Activated naive CD4-positive, alpha-beta T cell treated with anti-CD3 and anti-CD28 coated beads, Interleukin-2, amount 50 U/mL, for 72 hours (primary cell): ENCODE measurements around the gene SCN4A. TPM values are rescaled to one million over a fixed set of nuclear protein-coding genes. Genes with fewer than 3 reads are reported as not detected.

ENCODE experiments used
- ATAC-seq, 2 donors: fragments of 150-1000 bp; cut with Tn5 transposase; 2 replicates each; pipeline ENCODE4 v1.10.0; 2021; ENCODE audit warnings: mild to moderate bottlenecking in 2 of 2, moderate library complexity in 2 of 2
- DNase-seq, 2 donors: peaks; one replicate each; pipeline ENCODE4 v3.0.0; 2021 to 2022; ENCODE audit warnings: low spot score in 2 of 2
- H3K27ac Mint-ChIP-seq, 2 donors: one replicate each; pipeline ENCODE4 v1.8.0; 2022; ENCODE audit warnings: mild to moderate bottlenecking in 2 of 2, mixed read lengths in 2 of 2
- H3K36me3 Mint-ChIP-seq, 2 donors: one replicate each; pipeline ENCODE4 v1.8.0; 2022; ENCODE audit warnings: mixed read lengths in 2 of 2
- H3K9me3 Mint-ChIP-seq, 2 donors: one replicate each; pipeline ENCODE4 v1.8.0; 2022; ENCODE audit warnings: mixed read lengths in 2 of 2
- total RNA-seq, 2 donors: library from RNA; stranded (reverse); gene quantifications; one replicate each; pipeline ENCODE4 v1.2.3, GENCODE V29; 2022

The SCN4A gene
- total RNA-seq, 2 donors from 2014 or later = 0.10 TPM; not detected in 1

DNA sequence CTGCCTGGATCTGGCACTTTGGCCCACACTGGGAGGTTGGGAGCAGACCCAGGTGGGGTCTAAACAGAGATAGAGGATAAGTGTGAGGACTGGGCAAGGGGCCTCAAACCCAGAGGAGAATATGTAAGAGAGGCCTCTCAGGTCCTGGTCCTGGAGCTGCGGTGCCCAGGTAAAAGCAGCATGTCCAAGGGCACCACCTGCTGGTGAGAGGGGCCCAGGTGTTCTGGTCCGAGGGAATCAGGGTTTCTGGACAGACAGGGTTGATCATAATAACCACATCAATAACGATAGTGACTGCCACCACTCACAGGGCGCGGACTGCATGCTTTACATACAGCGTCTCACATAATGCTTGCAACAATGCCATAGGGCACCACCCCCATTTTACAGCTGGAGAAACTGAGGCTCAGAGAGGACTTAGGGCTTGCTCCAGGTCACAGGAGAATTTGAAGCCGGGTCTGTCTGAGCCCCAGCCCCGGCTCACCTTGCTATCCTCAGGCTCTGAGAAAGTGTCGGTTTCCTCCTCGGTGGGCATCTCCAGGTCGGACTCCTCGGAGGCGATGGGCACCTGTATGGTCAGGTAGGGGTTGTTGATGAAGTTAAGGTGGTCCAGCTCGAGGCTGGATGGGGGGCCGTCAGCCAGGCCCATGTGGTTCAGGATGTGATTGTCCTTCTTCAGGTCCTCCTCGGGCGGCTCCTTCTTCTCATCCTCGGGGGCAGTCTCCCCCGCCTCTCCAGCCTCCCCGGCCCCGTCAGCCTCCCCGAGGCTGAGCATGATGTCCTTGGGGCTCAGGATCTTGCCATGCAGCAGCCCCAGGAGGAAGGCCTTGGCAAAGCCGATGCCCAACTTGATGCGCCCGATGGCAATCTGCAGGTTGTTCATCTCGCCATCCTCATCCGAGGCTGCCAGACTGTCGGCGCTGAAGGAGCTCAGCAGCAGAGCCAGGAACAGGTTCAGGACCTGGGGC lies 21.5 kb downstream of the SCN4A start:
- no peak for DNase-seq
- no peak overlapping the region for H3K27ac Mint-ChIP-seq
- no peaks in the 10 kb centered on the region for H3K36me3 Mint-ChIP-seq
- no peaks in the 10 kb centered on the region for H3K9me3 Mint-ChIP-seq
- ATAC-seq = no peak

DNA sequence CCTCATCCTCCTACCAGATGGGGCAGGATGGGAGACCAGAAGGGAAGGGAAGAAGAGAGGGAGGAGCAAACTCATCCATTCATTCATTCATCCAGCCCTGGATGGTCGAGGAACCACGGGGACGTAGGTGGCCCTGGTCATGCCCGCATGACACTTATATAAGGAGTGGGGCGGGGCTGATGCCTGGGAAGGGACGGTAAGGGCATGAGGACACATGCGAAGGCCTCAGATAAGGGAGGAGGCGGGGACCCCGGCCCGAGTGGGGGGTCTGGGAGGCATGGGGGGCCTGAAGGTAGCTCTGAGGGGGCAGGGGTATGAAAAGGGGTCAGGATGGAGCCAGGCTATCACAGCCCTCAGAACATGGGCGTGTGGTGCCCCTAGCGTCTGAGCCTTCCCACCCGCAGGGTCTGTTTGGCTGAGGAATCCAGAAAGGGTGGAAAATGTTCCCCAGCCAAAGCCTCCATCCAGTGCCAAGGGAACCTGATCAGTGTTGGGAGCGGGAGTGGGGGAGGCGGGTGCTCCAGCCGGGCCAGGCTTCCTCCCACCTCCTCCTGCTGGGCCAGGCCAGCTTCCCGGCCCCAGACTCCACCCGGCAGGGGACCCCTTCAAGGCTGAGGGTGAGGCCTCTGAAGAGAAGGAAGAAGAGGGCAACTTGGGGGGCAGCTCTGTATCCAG lies 23.0 kb downstream of the SCN4A start:
- no peaks in the 10 kb centered on the region for H3K36me3 Mint-ChIP-seq
- DNase-seq = no peak
- ATAC-seq = no peak
- no peaks in the 10 kb centered on the region for H3K9me3 Mint-ChIP-seq
- H3K27ac Mint-ChIP-seq = no peak overlapping the region

DNA sequence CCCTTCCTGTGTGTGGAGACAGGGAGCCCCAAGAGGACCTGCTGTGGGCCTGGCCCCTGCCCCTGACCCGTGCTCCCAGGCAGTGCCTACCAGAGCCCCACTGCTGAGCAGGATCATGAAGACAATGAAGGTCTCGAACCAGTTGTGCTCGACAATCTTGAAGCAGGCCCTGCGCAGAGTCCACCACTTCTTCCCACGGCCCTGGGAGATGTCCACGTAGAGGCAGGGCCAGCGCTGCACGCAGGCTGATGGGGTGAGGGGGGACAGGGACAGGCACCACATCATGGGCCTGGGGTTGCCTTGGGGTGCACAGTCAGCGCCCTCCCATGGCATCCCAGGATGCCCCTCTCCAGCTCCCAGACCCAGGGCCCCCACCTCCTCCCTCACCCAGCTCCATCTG lies 24.2 kb downstream of the SCN4A start:
- Mint-ChIP-seq H3K9me3 (no peaks in the 10 kb centered on the region), H3K27ac (no peak overlapping the region), H3K36me3 (no peaks in the 10 kb centered on the region)
- no peak for DNase-seq
- no peak for ATAC-seq

DNA sequence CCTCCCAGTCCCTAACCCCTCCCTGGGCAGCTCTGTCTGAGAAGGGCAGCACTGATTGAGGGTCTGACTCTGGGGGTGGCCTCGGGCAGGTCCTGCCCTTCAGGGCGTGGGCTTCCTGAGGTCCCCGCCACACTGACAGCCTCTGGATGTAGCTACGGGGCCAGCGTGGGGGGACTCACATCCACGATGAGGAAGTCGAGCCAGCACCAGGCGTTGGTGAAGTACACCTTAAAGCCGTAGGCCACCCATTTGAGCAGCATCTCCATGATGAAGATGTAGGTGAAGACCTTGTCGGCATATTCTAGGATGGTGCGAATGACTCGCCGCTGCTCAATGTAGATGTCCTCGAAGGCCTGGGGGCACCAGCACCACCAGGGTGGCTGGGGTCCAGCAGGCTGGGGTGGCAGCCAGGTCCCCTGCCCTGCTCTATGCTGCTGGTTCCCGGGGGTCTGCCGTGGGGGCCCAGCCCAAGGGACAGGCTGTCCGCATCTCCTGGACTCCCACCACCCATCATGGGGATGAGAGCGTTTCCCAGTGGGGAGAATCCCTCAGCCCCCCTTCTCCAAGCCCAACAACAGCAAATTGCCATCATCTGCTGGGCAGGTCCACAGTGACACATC lies 24.9 kb downstream of the SCN4A start:
- ATAC-seq (no peak), DNase-seq (no peak)
- H3K36me3 Mint-ChIP-seq = no peaks in the 10 kb centered on the region
- no peak overlapping the region for H3K27ac Mint-ChIP-seq
- no peaks in the 10 kb centered on the region for H3K9me3 Mint-ChIP-seq

- peak; percentile 62 to 83 for DNase-seq
- Mint-ChIP-seq H3K27ac (no peak overlapping the region), H3K9me3 (no peaks in the 10 kb centered on the region), H3K36me3 (no peaks in the 10 kb centered on the region)
- peak; percentile 92 to 94 for ATAC-seq
Measured at GRCh38 chr17:63946440-63947363, 26.0 kb downstream of the SCN4A start.

DNA sequence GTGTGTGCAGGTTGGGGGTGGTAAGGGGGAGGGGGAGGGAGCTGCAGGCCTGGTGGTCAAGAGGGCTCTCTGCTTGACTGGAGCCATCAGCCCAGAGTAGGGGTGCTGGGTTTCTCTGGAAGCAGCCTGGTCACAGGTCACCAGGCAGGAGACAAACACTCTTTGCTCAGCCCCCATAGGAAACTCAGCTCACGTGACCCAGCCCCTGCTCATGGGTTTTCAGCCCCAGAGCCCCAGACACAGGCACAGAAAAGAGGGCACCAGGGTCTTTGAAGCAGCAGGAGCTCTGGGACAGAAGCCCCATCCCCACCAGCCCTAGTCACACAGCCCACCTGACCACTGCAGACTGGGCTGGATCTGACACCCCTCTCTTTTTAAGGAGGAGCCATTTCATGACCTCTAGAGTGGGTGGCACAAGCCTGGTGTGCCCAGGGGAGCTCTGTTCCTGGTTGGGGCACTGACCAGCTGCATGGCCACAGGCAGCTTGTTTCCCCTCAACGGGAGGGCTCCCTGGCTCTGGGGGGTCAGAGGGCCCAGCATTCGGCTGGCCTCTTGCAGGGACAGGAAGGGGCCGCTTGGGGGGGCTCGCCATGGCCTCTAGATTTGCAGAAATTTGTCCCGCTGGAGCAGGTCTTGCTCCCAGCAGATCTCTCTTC lies 26.8 kb downstream of the SCN4A start:
- DNase-seq = no peak
- Mint-ChIP-seq H3K36me3 (no peaks in the 10 kb centered on the region), H3K9me3 (no peaks in the 10 kb centered on the region), H3K27ac (no peak overlapping the region)
- peak in 1 of 2 donors; percentile 1 for ATAC-seq

DNA sequence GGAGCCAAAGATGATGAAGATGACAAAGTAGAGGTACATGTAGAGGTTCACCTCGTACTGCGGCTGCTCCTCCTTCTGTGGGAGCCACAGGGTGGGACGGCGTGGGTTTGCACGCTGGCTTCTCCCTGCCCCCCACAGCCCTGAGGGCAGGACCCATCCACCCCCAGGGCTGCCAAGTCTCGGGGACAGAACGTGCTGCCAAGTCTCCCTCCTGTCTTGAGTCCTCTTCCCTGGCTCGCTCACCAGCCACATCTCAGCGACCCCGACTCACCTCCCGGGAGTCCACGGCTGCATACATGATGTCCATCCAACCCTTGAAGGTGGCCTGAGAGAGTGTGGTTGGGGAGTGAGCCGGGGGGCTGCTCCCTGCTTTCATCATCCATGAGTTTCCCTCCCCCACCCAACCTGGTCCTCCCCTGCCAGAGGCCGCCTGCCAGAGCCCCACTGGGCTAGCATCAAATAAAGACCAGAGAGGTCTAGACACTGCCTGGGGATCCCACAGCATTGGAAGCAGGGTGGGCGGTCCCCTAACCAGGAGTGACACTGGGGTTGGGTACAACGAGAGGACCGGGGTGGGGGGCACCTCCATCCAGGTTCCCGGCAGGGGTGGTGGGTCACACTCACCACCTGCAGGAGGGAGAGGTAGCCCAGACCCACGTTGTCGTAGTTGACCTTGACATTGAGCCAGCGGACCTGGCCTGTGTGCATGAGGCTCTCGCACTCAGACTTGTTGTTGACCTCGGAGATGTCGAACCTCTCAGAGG lies 27.8 kb downstream of the SCN4A start:
- Mint-ChIP-seq H3K36me3 (no peaks in the 10 kb centered on the region), H3K9me3 (no peaks in the 10 kb centered on the region), H3K27ac (no peak overlapping the region)
- ATAC-seq (no peak), DNase-seq (no peak)

DNA sequence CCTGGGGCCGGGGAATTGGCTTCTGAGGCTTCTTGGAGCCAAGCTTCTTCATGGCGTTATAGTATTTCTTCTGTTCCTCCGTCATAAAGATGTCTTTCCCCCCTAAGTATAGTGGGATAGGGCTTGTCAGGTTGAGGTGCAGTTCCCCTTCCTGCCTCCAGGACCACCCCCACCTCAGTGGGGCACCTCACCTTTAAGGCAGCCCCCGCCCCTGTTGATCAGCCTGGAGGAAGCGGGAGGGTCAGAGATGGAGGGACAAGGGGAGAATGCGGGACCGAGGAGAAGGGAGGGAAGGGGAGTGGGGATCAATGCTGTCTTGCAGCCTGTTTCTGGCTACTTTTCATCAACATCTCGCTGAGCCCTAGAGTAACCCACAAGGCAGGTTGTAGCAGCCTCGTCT lies 29.0 kb downstream of the SCN4A start:
- no peaks in the 10 kb centered on the region for H3K9me3 Mint-ChIP-seq
- ATAC-seq (no peak), DNase-seq (no peak)
- H3K36me3 Mint-ChIP-seq = no peaks in the 10 kb centered on the region
- no peak overlapping the region for H3K27ac Mint-ChIP-seq

- no peaks in the 10 kb centered on the region for H3K36me3 Mint-ChIP-seq
- DNase-seq = no peak
- no peaks in the 10 kb centered on the region for H3K9me3 Mint-ChIP-seq
- peak overlapping the region in 1 of 2 donors; percentile 15 for H3K27ac Mint-ChIP-seq
- ATAC-seq = no peak
Measured at GRCh38 chr17:63942309-63942985, 30.3 kb downstream of the SCN4A start.

- Mint-ChIP-seq H3K27ac (no peak overlapping the region), H3K36me3 (no peaks in the 10 kb centered on the region), H3K9me3 (no peaks in the 10 kb centered on the region)
- ATAC-seq = no peak
- no peak for DNase-seq
Measured at GRCh38 chr17:63941751-63942150, 31.0 kb downstream of the SCN4A start.

DNA sequence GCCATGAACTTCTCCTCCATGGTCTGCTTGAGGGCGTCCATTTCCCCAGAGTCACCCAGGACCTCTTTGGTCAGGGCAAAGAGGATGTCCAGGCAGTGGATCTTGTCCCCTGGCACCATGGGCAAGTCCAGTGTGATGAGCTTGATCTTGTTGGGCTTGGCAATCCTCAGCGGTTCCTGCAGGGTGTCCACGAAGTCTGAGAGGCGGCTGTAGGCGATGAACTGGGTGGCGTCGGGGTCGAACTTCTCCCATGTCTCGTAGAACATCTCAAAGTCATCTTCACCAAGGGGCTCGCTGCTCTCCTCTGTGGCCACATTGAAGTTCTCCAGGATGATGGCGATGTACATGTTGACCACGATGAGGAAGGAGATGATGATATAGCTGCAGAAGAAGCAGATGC lies 31.6 kb downstream of the SCN4A start:
- no peak overlapping the region for H3K27ac Mint-ChIP-seq
- H3K9me3 Mint-ChIP-seq = no peaks in the 10 kb centered on the region
- no peak for DNase-seq
- no peaks in the 10 kb centered on the region for H3K36me3 Mint-ChIP-seq
- no peak for ATAC-seq

DNA sequence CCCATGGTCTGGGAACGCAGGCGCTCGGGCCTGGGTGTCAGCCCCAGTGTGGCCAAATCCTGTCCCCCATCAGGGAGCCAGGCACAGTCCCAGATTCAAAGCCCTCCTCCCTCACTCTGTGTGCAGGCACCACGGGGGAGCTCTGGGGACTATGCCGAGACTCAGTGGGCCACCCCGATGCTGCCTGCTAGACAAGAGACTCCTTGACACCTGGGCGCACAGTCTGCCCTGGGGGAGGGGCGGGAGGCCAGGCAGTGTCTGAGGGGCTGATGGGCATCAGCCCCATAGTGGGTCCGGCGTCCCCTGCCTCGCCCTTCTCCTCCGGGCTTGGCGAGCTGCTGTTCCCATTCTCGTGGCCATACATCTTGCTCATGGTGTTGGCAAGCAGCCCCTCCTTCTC lies 32.1 kb downstream of the SCN4A start:
- DNase-seq = no peak
- no peak for ATAC-seq
- Mint-ChIP-seq H3K27ac (no peak overlapping the region), H3K9me3 (no peaks in the 10 kb centered on the region), H3K36me3 (no peaks in the 10 kb centered on the region)

- no peak for ATAC-seq
Measured at GRCh38 chr17:63939884-63940283, 32.8 kb downstream of the SCN4A start.

DNA sequence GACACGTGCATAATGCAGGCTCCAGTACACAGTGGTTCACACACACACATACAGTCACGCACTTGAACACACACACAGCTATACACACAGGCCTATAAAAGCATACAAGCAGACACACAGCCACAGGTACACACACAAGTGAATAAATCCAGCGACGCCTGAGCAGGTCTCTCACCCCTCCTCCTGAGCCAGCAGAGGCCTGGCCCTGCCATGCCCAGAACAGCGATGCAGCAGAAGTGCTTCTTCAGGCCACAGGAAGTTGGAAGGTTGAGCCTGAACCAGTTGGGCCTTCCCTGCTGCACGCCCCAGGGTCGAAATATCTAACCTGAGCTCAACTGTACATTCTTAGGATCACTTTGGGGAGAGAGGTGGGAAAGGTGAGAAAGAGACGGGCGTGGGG lies 33.3 kb downstream of the SCN4A start:
- no peaks in the 10 kb centered on the region for H3K9me3 Mint-ChIP-seq
- H3K36me3 Mint-ChIP-seq = no peaks in the 10 kb centered on the region
- no peak for DNase-seq
- peak overlapping the region in 1 of 2 donors; percentile 55 for H3K27ac Mint-ChIP-seq
- ATAC-seq = no peak

More at GRCh38 chr17:63939884-63940283, 32.8 kb downstream of the SCN4A start:
- H3K27ac Mint-ChIP-seq = no peak overlapping the region
- no peak for DNase-seq
- H3K36me3 Mint-ChIP-seq = no peaks in the 10 kb centered on the region
- H3K9me3 Mint-ChIP-seq = no peaks in the 10 kb centered on the region

DNA sequence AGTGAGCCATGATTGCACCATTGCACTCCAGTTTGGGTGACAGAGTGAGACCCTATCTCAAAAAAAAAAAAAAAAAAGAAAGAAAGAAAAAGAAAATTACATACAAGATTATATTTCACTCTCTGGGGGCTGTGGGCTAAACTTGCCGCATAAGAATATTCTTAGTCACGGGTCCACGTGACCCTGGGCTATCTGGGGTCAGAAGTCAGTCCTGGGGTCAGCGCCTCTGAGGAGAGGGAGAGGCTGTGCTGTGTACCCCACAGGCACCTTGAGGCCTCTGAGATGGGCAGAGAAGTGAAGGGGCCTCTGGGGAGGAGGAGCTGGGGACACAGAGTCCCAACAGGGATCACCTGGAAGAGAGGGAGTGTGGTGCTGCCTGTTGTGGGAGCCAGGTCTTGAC lies 34.8 kb downstream of the SCN4A start:
- ATAC-seq (no peak), DNase-seq (no peak)
- Mint-ChIP-seq H3K27ac (peak overlapping the region in 1 of 2 donors; percentile 14), H3K36me3 (no peaks in the 10 kb centered on the region), H3K9me3 (no peaks in the 10 kb centered on the region)
